ENCODE data around the gene KRT10. TPM values are rescaled to one million over a fixed set of nuclear protein-coding genes. Genes with fewer than 3 reads are reported as not detected.

KRT10 gene
- total and polyA plus RNA-seq, 2 experiments from 2014 or later: 9.6 to 123 TPM

- Histone ChIP-seq H3K79me2 (replicated peaks; ENCODE audit: insufficient read depth) (no peaks in the 10 kb centered on the region), H3K4me2 (no peak overlapping the region), H4K20me1 (replicated peaks; ENCODE audit: insufficient read depth) (no peaks in the 10 kb centered on the region), H2AFZ (no peak overlapping the region), H3F3A (replicated peaks; ENCODE audit: low read depth) (no peaks in the 10 kb centered on the region), H3K27ac (ENCODE audit: low read depth) (no peak overlapping the region), H3K9me2 (ENCODE audit: insufficient read depth) (no peaks in the 10 kb centered on the region), H3K27me3 (ENCODE audit: insufficient read depth) (peaks cover 30% of the 10 kb centered on the region; the same call in 1 of the 2 replicates), H3K4me3 (no peak overlapping the region), H3K36me3 (ENCODE audit: insufficient read depth) (peaks cover 5% of the 10 kb centered on the region; the same call in 1 of the 2 replicates), H3K4me1 (ENCODE audit: insufficient read depth) (0 out of 2 replicates have a peak, but pooled peaks cover 5% of the 10 kb centered on the region)
- H3K36me3 Mint-ChIP-seq (ENCODE audit: low read depth): peaks cover 8% of the 10 kb centered on the region; the same call in 2 of the 3 replicates
- TF ChIP-seq JUNB (IDR thresholded peaks at IDR 0.05; ENCODE audit: unreplicated experiment) (no peak), ZNF114 (CRISPR knock-in tag; IDR thresholded peaks at IDR 0.05) (no peak), NANOG (IDR thresholded peaks at IDR 0.05; ENCODE audit: borderline replicate concordance) (no peak), EZH2phosphoT487 (IDR thresholded peaks at IDR 0.05; ENCODE audit: unreplicated experiment) (no peak), EZH2 (IDR thresholded peaks at IDR 0.05; ENCODE audit: low read depth, unreplicated experiment) (no peak), REST (IDR thresholded peaks at IDR 0.05; ENCODE audit: unreplicated experiment) (no peak), STAT1 (IDR thresholded peaks at IDR 0.05; ENCODE audit: unreplicated experiment) (no peak), ZNF331 (CRISPR knock-in tag; IDR thresholded peaks at IDR 0.05; ENCODE audit: low read depth) (no peak), ZNF462 (CRISPR knock-in tag; IDR thresholded peaks at IDR 0.05) (no peak), CREB1 (CRISPR knock-in tag; IDR thresholded peaks at IDR 0.05; ENCODE audit: low read depth) (no peak), POLR2AphosphoS5 (IDR thresholded peaks at IDR 0.05; ENCODE audit: low read depth) (no peak)
- TF ChIP-seq, protein P1, sequence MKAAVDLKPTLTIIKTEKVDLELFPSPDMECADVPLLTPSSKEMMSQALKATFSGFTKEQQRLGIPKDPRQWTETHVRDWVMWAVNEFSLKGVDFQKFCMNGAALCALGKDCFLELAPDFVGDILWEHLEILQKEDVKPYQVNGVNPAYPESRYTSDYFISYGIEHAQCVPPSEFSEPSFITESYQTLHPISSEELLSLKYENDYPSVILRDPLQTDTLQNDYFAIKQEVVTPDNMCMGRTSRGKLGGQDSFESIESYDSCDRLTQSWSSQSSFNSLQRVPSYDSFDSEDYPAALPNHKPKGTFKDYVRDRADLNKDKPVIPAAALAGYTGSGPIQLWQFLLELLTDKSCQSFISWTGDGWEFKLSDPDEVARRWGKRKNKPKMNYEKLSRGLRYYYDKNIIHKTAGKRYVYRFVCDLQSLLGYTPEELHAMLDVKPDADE (IDR thresholded peaks at IDR 0.05): no peak
- TF ChIP-seq, protein P2, sequence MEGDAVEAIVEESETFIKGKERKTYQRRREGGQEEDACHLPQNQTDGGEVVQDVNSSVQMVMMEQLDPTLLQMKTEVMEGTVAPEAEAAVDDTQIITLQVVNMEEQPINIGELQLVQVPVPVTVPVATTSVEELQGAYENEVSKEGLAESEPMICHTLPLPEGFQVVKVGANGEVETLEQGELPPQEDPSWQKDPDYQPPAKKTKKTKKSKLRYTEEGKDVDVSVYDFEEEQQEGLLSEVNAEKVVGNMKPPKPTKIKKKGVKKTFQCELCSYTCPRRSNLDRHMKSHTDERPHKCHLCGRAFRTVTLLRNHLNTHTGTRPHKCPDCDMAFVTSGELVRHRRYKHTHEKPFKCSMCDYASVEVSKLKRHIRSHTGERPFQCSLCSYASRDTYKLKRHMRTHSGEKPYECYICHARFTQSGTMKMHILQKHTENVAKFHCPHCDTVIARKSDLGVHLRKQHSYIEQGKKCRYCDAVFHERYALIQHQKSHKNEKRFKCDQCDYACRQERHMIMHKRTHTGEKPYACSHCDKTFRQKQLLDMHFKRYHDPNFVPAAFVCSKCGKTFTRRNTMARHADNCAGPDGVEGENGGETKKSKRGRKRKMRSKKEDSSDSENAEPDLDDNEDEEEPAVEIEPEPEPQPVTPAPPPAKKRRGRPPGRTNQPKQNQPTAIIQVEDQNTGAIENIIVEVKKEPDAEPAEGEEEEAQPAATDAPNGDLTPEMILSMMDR (conservative IDR thresholded peaks at IDR 0.05; ENCODE audit: low read depth in 2 of 2): no peak
- H3K27me3 Mint-ChIP-seq (ENCODE audit: insufficient read depth, low read depth, poor library complexity): peaks cover 3% of the 10 kb centered on the region
- H3K27ac Mint-ChIP-seq: no peak overlapping the region
- H3K4me3 Mint-ChIP-seq: no peak overlapping the region
- no peak for ATAC-seq
- DNase-seq (ENCODE audit: low spot score): no peak
- H3K9me3 Mint-ChIP-seq: no peaks in the 10 kb centered on the region; the same call in 2 of the 3 replicates
- no peaks in the 10 kb centered on the region for H3K4me1 Mint-ChIP-seq
Observed at GRCh38 chr17:40813804-40814203, 8.6 kb downstream of the KRT10 start.
